Activated T-cell treated with anti-CD3 and anti-CD28 coated beads, Interleukin-2, amount 50 U/mL, for 4 hours (primary cell): ENCODE results near the gene FAM228A. TPM values are rescaled to one million over a fixed set of nuclear protein-coding genes. Genes with fewer than 3 reads are reported as not detected.

Experiments
- ATAC-seq, 2 donors: fragments of 200-7000 bp; cut with Tn5 transposase; one replicate each; pipeline ENCODE4 v1.10.0; 2021
- DNase-seq: peaks from one replicate; pipeline ENCODE4 v3.0.0-alpha.2; 2020
- H3K27me3 Mint-ChIP-seq: one replicate; pipeline ENCODE4 v1.8.0; 2021; ENCODE audit warnings: low read depth, mixed read lengths
- H3K36me3 Mint-ChIP-seq: one replicate; pipeline ENCODE4 v1.8.0; 2022; ENCODE audit warnings: mixed read lengths; ENCODE audit not compliant: insufficient read depth
- H3K4me1 Mint-ChIP-seq: one replicate; pipeline ENCODE4 v1.8.0; 2021; ENCODE audit warnings: low read depth, mixed read lengths
- H3K4me3 Mint-ChIP-seq: one replicate; pipeline ENCODE4 v1.8.0; 2021; ENCODE audit warnings: mild to moderate bottlenecking, moderate library complexity, mixed read lengths
- H3K9me3 Mint-ChIP-seq: one replicate; pipeline ENCODE4 v1.8.0; 2021; ENCODE audit warnings: mixed read lengths
- total RNA-seq, 3 donors: library from RNA; stranded (reverse); gene quantifications; one replicate each; pipeline ENCODE4 v1.2.1, GENCODE V29; 2021

The FAM228A gene
- total RNA-seq, 3 donors from 2014 or later: not detected

DNA sequence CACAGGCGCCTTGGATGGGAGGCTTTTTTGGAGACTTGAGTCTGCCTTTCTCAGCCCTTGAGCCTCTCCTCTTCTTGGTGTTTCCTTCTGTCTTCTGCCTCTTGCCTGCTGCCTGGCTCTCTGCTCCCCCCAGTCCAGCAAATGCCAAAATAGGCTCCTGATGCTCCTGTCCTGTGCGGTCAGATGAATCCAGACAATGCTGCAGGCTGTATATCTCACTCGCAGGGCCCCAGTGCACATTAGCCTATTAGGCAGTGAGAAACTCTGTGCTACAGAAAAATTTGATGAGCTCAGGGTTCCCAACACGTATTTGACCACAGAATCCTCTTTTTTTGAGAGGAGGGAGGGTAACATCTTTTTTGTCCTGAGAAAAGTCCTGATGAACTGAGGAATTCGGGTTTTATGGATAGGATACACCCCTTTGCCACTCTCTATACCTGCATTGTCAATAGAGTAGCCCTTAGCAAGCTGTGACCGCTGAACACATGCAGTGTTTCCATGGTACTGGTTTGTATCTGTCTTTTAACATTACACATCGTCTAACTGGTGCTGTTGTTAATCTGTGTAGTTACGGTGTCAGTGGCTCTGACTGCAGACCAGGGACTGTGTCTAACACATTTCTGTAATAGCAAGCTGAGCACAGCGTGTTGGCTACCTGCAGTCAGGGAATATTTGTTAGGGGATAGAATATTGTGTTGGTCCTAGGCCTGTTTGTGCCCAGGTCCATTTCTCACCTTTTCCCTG is 50.8 kb downstream of the FAM228A start:
- Mint-ChIP-seq H3K27me3 (no peaks in the 10 kb centered on the region), H3K4me3 (no peak overlapping the region), H3K4me1 (no peaks in the 10 kb centered on the region), H3K36me3 (peaks cover 14% of the 10 kb centered on the region), H3K9me3 (no peaks in the 10 kb centered on the region)
- ATAC-seq (no peak), DNase-seq (no peak)

DNA sequence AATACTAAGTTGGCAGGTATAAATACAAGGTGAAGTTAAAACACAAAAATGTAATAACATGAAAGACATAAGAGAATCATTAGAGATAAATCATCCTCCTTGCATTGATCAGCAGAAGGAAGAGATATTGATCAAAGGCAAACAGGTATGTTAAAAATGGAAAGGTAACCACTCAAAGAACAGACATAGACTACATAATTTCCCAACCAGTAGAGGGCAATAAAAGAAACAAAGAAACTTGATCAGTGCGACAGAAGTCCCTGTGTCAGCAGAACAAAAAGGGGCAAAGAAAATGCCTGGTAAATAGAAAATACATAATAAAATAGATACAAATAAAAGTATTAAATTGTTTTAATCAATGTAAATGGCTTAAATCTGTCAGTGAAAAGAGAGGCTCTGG is 53.6 kb downstream of the FAM228A start:
- Mint-ChIP-seq H3K4me3 (no peak overlapping the region), H3K36me3 (peaks cover 13% of the 10 kb centered on the region), H3K9me3 (no peaks in the 10 kb centered on the region), H3K27me3 (no peaks in the 10 kb centered on the region), H3K4me1 (no peaks in the 10 kb centered on the region)
- no peak for DNase-seq
- ATAC-seq: no peak

DNA sequence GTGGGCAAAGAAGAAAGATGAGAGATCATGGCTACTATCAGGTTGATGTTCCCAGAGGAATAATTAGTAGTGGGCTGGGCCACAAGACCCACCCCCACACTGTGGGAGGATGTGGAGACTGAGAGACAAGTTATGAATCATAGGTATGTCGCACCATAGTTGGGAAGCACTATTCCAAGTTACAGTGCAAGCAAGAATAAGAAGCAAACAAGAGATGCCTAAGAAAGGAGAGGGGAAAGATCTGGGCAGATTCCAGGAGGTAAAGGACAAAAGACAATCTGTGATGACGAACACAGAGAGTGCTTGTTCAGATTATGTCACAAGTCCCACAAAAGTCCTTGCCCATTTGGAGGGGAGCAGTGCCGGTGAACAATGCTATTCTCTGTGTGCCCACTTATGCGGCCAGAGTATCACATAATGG is 56.6 kb downstream of the FAM228A start:
- no peak for DNase-seq
- Mint-ChIP-seq H3K4me3 (no peak overlapping the region), H3K36me3 (peaks cover 16% of the 10 kb centered on the region)

DNA sequence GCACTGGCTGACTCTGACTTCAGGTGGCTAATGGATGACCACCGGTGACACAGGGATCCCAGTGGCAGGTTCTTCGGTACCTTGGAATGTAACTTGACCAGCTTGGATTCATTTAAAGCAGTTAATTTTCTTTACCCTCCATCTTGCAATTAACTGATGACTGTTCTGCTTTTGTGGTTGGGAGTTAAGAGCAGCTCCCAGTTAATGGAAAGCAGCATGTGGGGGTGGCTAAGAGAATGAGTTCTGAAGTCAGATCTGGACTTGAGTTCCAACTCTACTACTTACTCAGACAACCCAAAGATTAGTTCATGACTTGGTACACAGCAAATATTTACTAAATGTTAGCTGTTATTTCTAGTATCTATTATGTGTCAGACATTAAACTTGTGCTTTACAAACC is 58.5 kb downstream of the FAM228A start:
- peaks cover 22% of the 10 kb centered on the region for H3K36me3 Mint-ChIP-seq
- no peak overlapping the region for H3K4me3 Mint-ChIP-seq
- no peak for ATAC-seq
- no peaks in the 10 kb centered on the region for H3K9me3 Mint-ChIP-seq
- no peak for DNase-seq
- H3K4me1 Mint-ChIP-seq: no peaks in the 10 kb centered on the region
- H3K27me3 Mint-ChIP-seq: no peaks in the 10 kb centered on the region

More for the DNA sequence above, 56.6 kb downstream of the FAM228A start:
- no peaks in the 10 kb centered on the region for H3K9me3 Mint-ChIP-seq
- ATAC-seq: no peak
- no peaks in the 10 kb centered on the region for H3K27me3 Mint-ChIP-seq
- no peaks in the 10 kb centered on the region for H3K4me1 Mint-ChIP-seq

DNA sequence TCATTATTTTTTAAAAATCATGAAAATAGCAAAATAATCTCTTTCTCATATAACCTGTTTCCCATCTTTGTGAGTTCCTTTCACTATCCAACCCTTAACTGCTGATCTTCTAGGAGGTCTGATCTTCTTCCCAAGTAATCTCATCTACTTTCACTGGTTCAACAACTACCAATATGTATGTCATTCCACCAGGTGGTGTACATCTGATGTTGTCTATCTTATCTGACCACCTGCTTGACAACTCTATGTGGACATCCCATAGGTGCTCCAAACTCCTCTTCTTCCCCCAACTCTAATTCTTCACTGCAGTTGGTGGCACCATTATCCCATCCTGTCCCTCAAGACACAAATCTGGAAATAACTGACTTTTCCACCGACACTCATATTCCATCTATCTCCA is 62.5 kb downstream of the FAM228A start:
- Mint-ChIP-seq H3K4me3 (no peak overlapping the region), H3K4me1 (no peaks in the 10 kb centered on the region), H3K36me3 (peaks cover 24% of the 10 kb centered on the region), H3K27me3 (no peaks in the 10 kb centered on the region), H3K9me3 (no peaks in the 10 kb centered on the region)
- no peak for DNase-seq
- ATAC-seq: no peak

DNA sequence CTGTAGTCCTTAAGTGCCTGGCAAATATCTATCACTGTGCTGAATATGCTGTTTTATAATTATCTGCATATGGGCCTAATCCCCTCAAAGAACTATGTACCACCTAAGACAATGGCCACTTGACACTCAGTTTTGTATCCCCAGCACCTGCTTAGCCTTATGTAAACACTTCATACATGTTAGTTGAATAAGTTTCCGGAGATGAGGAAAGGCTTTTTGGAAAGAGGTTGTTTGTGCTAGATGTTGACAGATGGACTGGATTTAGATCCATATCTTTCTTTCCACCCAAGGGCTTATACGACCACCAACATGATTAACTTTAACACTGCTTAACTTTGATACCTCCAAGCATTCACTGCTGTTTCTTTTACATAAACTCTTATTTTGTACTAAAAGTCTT is 63.3 kb downstream of the FAM228A start:
- no peaks in the 10 kb centered on the region for H3K27me3 Mint-ChIP-seq
- DNase-seq (no peak), ATAC-seq (no peak)
- no peaks in the 10 kb centered on the region for H3K9me3 Mint-ChIP-seq
- H3K36me3 Mint-ChIP-seq: peaks cover 24% of the 10 kb centered on the region
- H3K4me3 Mint-ChIP-seq: no peak overlapping the region
- no peaks in the 10 kb centered on the region for H3K4me1 Mint-ChIP-seq

DNA sequence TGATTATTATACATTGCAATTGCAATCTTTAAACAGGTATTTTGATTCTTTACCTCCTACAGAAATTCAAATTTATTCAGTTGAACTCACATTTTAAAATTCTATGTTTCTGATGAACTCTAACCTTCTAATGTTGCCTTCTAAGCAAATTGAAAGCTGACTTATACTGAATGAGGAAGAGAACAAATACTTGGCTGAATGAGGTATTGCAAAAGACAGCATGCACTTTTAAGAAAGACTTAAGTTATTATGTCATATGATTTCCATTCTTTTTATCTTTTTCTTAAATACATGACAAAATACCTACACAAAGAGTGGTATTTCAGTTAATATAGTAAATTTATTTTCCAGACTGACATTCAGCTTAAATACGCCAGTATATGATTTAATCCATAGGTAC is 64.7 kb downstream of the FAM228A start:
- Mint-ChIP-seq H3K27me3 (no peaks in the 10 kb centered on the region), H3K4me1 (no peaks in the 10 kb centered on the region), H3K9me3 (no peaks in the 10 kb centered on the region), H3K4me3 (no peak overlapping the region), H3K36me3 (peaks cover 21% of the 10 kb centered on the region)
- ATAC-seq (no peak), DNase-seq (no peak)

Other genes starting within 250 kb of the FAM228A start
- 10 to 100 TPM; 12.5 to 15.4 (median 13.2) TPM for gene ATAD2B, start 247.9 kb upstream of the FAM228A start, total RNA-seq
- 10 to 100 TPM in 1 of 3 donors, 1 to 10 TPM in 2; 9.8 to 11.0 (median 9.9) TPM for gene UBXN2A, start 234.6 kb upstream of the FAM228A start, total RNA-seq
- gene MFSD2B, start 165.0 kb upstream of the FAM228A start, total RNA-seq: under 1 TPM in 1 of 3 donors, not detected in 2; 0.13 TPM
- 10 to 100 TPM; 22.5 to 26.9 (median 25.5) TPM for gene WDCP, start 127.7 kb upstream of the FAM228A start, total RNA-seq
- under 1 TPM; 0.40 to 0.65 (median 0.63) TPM for gene FKBP1B, start 125.3 kb upstream of the FAM228A start, total RNA-seq
- gene SF3B6, start 98.7 kb upstream of the FAM228A start, total RNA-seq: 100 to 1,000 TPM; 146 to 159 (median 147) TPM
- 1 to 10 TPM in 1 of 3 donors, under 1 TPM in 2; 0.45 to 1.1 (median 0.56) TPM for gene TP53I3, start 90.2 kb upstream of the FAM228A start, total RNA-seq
- gene PFN4, start 51.7 kb upstream of the FAM228A start, total RNA-seq: not detected
- 1 to 10 TPM; 2.4 to 3.1 (median 2.9) TPM for gene FAM228B, start 51.6 kb upstream of the FAM228A start, total RNA-seq
- gene ITSN2, start 185.5 kb downstream of the FAM228A start, total RNA-seq: 10 to 100 TPM; 52.5 to 57.6 (median 52.9) TPM